K562 (cell line): Measurements from ENCODE around the gene RETREG1. TPM values are rescaled to one million over a fixed set of nuclear protein-coding genes. Genes with fewer than 3 reads are reported as not detected.
A peak's percentile ranks its signal among the peaks of the same experiment; 100 is the strongest.

Source experiments
- CBX2 ChIP-seq: fragments of 200-600 bp; sonication (generic); IDR thresholded peaks from one replicate; pipeline ENCODE4 v1.6.1; 2012; ENCODE audit warnings: mild to moderate bottlenecking, low read length, inconsistent platforms; ENCODE audit not compliant: insufficient read depth, poor library complexity, severe bottlenecking
- GABPB2 ChIP-seq: fragments of 250-450 bp; sonication (Bioruptor Pico); conservative IDR thresholded peaks from 2 replicates; pipeline ENCODE4 v1.5.1; 2021; ENCODE audit warnings: mild to moderate bottlenecking
- JUND ChIP-seq, 2 experiments: IDR thresholded peaks; 2 replicates in 1 of 2; 3 replicates in 1 of 2; pipeline ENCODE4 v1.6.1; 2011; ENCODE audit warnings: borderline replicate concordance in 2 of 2, low read depth in 2 of 2, low read length in 2 of 2, improper control_type of control experiment in 1 of 2, missing biosample characterization in 1 of 2, missing genetic modification characterization in 1 of 2, missing genetic modification reagents in 1 of 2
- SMARCA5 ChIP-seq: fragments of 450-650 bp; IDR thresholded peaks from 2 replicates; pipeline ENCODE4 v1.6.1; 2016
- ZBTB7A ChIP-seq: IDR thresholded peaks from 2 replicates; pipeline ENCODE4 v1.6.1; 2011; ENCODE audit warnings: low read depth, mild to moderate bottlenecking, low read length, moderate library complexity, borderline replicate concordance; ENCODE audit not compliant: control insufficient read depth
- ZNF384 ChIP-seq: IDR thresholded peaks from 2 replicates; pipeline ENCODE4 v1.6.1; 2012; ENCODE audit warnings: low read depth, low read length, improper control_type of control experiment
- polyA plus RNA-seq, 8 experiments: library from polyadenylated mRNA; depleted of rRNA in 4 of 8; stranded (reverse) in 5 of 8; unstranded in 3 of 8; fragments of >200 nt; fragmentation: Nextera tagmentation in 2 of 8; fragmentation: Illumina TruSeq in 1 of 8; extraction: Ambion mirVana in 2 of 8; extraction: Trizol in 1 of 8; gene quantifications; 2 replicates each; pipeline versions ENCODE4 v1.2.1 to v1.2.3, GENCODE V29; 2011 to 2014; ENCODE audit warnings: inconsistent platforms in 1 of 8, missing spikeins in 1 of 8
- total RNA-seq, 7 experiments: library from RNA; depleted of rRNA in 6 of 7; stranded (reverse); fragments of >200 nt in 6 of 7; fragmentation: Illumina TruSeq in 2 of 7; extraction: Trizol in 2 of 7; gene quantifications; 2 replicates each; pipeline versions ENCODE4 v1.2.1 to v1.2.3, GENCODE V29; 2011 to 2021; ENCODE audit warnings: low replicate concordance in 1 of 7
- TF ChIP-seq, protein P1 (sequence below), 3 experiments: IDR thresholded peaks in 2 of 3; conservative IDR thresholded peaks in 1 of 3; 2 replicates each; pipeline ENCODE4 v1.5.1; 2011 to 2012; ENCODE audit warnings: low read length in 3 of 3, mild to moderate bottlenecking in 3 of 3, control low read depth in 2 of 3, improper control_type of control experiment in 1 of 3, inconsistent platforms in 1 of 3, low read depth in 1 of 3, mixed read lengths in 1 of 3, moderate library complexity in 1 of 3; ENCODE audit not compliant: insufficient read depth in 2 of 3
- TF ChIP-seq, protein P2 (sequence below), 2 experiments: fragments of 150-350 bp in 1 of 2; IDR thresholded peaks; 2 replicates each; pipeline ENCODE4 v1.6.1; 2012 to 2016; ENCODE audit warnings: low read depth in 2 of 2, low read length in 2 of 2, mild to moderate bottlenecking in 1 of 2, moderate library complexity in 1 of 2
- TF ChIP-seq, protein P3 (sequence below), 2 experiments: fragments of 450-650 bp in 1 of 2; sonication (generic) in 1 of 2; formaldehyde crosslinking in 1 of 2; IDR thresholded peaks; 2 replicates each; pipeline versions ENCODE4 v1.7.1 to v1.9.0; 2016 to 2022; ENCODE audit warnings: inconsistent platforms in 1 of 2, mild to moderate bottlenecking in 1 of 2, missing genetic modification reagents in 1 of 2

The RETREG1 gene
- total and polyA plus RNA-seq, 9 of the 15 experiments (the other 6 are each of a cell fraction or from before 2014, with no cell fraction given), result 0.01 to 0.20 (median 0.08) TPM; not detected in 5

DNA sequence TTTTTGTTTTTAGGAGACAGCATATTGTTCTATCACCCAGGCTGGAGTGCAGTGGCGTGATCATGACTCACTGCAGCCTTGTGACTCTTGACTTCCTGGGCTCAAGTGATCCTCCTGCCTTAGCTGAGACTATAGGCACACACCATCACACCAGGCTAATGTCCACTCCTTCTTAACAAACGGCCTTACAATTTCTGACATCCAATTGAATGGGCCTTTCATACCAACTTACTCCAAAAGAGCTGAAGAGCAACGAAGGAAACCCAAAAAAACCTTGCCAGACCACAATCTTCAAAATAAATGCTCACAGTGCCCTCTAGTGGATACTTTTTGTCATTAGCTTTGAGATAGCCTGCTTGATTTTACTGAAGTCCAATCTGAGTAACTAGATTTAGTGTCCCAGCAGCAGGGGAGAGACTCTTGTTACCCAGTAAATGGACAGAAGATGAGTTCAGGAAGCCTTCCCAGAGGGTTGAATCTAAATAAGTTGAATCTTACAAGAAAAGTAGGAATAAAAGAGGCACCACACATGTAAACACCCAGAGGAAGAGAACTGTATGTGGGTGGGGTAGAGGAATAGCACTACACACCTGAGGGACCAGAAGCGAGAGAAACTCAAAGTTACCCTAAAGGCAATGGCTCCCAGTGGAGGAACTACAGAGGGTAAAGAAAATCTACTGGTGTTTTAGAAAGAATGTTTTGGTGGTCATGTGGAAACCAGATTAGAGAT, 160.5 kb downstream of the RETREG1 start (continued):
- TF ChIP-seq, protein P1, sequence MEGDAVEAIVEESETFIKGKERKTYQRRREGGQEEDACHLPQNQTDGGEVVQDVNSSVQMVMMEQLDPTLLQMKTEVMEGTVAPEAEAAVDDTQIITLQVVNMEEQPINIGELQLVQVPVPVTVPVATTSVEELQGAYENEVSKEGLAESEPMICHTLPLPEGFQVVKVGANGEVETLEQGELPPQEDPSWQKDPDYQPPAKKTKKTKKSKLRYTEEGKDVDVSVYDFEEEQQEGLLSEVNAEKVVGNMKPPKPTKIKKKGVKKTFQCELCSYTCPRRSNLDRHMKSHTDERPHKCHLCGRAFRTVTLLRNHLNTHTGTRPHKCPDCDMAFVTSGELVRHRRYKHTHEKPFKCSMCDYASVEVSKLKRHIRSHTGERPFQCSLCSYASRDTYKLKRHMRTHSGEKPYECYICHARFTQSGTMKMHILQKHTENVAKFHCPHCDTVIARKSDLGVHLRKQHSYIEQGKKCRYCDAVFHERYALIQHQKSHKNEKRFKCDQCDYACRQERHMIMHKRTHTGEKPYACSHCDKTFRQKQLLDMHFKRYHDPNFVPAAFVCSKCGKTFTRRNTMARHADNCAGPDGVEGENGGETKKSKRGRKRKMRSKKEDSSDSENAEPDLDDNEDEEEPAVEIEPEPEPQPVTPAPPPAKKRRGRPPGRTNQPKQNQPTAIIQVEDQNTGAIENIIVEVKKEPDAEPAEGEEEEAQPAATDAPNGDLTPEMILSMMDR (IDR thresholded peaks at IDR 0.05 in 2 of 3, conservative IDR thresholded peaks at IDR 0.05 in 1 of 3; ENCODE audit: insufficient read depth in 2 of 3, low read depth in 1 of 3, low read length in 3 of 3), result peak; percentile 58 to 81 (median 76)
- TF ChIP-seq, protein P2, sequence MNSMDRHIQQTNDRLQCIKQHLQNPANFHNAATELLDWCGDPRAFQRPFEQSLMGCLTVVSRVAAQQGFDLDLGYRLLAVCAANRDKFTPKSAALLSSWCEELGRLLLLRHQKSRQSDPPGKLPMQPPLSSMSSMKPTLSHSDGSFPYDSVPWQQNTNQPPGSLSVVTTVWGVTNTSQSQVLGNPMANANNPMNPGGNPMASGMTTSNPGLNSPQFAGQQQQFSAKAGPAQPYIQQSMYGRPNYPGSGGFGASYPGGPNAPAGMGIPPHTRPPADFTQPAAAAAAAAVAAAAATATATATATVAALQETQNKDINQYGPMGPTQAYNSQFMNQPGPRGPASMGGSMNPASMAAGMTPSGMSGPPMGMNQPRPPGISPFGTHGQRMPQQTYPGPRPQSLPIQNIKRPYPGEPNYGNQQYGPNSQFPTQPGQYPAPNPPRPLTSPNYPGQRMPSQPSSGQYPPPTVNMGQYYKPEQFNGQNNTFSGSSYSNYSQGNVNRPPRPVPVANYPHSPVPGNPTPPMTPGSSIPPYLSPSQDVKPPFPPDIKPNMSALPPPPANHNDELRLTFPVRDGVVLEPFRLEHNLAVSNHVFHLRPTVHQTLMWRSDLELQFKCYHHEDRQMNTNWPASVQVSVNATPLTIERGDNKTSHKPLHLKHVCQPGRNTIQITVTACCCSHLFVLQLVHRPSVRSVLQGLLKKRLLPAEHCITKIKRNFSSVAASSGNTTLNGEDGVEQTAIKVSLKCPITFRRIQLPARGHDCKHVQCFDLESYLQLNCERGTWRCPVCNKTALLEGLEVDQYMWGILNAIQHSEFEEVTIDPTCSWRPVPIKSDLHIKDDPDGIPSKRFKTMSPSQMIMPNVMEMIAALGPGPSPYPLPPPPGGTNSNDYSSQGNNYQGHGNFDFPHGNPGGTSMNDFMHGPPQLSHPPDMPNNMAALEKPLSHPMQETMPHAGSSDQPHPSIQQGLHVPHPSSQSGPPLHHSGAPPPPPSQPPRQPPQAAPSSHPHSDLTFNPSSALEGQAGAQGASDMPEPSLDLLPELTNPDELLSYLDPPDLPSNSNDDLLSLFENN (IDR thresholded peaks at IDR 0.05; ENCODE audit: low read depth in 2 of 2, low read length in 2 of 2), result no peak
- TF ChIP-seq JUND (IDR thresholded peaks at IDR 0.05; ENCODE audit: borderline replicate concordance, low read depth, low read length) (peak; percentile 84; the same call in 1 of the 2 replicates), JUND (tag; IDR thresholded peaks at IDR 0.05; ENCODE audit: borderline replicate concordance, low read depth, low read length) (0 out of 3 replicates have a peak, but pooled peaks have one; percentile 56), ZNF384 (no peak), SMARCA5 (no peak), CBX2 (no peak), ZBTB7A (no peak), GABPB2 (CRISPR knock-in tag) (no peak)
- TF ChIP-seq, protein P3, sequence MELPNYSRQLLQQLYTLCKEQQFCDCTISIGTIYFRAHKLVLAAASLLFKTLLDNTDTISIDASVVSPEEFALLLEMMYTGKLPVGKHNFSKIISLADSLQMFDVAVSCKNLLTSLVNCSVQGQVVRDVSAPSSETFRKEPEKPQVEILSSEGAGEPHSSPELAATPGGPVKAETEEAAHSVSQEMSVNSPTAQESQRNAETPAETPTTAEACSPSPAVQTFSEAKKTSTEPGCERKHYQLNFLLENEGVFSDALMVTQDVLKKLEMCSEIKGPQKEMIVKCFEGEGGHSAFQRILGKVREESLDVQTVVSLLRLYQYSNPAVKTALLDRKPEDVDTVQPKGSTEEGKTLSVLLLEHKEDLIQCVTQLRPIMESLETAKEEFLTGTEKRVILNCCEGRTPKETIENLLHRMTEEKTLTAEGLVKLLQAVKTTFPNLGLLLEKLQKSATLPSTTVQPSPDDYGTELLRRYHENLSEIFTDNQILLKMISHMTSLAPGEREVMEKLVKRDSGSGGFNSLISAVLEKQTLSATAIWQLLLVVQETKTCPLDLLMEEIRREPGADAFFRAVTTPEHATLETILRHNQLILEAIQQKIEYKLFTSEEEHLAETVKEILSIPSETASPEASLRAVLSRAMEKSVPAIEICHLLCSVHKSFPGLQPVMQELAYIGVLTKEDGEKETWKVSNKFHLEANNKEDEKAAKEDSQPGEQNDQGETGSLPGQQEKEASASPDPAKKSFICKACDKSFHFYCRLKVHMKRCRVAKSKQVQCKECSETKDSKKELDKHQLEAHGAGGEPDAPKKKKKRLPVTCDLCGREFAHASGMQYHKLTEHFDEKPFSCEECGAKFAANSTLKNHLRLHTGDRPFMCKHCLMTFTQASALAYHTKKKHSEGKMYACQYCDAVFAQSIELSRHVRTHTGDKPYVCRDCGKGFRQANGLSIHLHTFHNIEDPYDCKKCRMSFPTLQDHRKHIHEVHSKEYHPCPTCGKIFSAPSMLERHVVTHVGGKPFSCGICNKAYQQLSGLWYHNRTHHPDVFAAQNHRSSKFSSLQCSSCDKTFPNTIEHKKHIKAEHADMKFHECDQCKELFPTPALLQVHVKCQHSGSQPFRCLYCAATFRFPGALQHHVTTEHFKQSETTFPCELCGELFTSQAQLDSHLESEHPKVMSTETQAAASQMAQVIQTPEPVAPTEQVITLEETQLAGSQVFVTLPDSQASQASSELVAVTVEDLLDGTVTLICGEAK (IDR thresholded peaks at IDR 0.05), result no peak
- TF ChIP-seq, protein P3 (CRISPR knock-in tag; IDR thresholded peaks at IDR 0.05), result no peak
